HS-5 (cell line): ENCODE measurements around the gene LRRC66.

Experiments used
- DNase-seq: peaks from one replicate; pipeline ENCODE4 v3.0.0-alpha.2; 2012; ENCODE audit warnings: low read depth

LRRC66 gene

DNA sequence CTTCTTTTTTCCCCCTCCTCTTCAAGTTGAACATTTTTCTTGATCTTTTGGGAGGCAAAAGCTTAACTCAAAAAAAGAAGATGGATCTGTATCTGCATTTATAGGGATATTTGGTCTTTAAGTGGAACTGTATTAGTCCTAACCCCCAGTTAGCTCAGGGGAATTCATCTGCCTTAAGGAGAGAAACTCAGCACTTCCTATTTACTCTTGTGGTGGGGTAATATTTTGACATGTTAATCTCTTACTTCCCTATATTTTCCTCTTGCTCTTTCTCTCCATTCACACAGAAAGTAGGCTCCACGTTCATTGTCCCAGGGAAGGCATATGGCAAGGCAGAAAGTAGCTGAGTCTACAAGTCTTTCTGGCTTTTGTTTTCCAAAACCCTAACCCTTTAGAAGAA is 5.3 kb downstream of the LRRC66 start:
- no peak for DNase-seq

DNA sequence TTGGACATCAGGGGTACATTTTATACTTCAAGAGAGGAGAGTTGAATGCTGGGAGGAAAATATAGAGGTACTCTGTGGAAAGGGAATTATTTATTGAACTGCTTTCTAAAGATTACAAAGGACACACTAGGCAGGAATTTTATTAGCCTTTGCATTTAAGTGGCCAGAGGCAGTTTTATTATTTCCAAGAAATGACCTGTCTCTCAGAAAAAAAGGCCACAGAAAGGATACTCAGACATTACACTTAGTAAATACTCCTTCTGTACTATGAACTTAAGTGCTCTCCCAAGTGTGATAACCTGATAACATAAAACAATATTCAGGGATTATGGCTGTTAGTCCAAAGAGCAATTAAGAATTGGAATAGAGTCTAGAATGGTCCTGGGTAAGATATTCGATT is 7.5 kb downstream of the LRRC66 start:
- DNase-seq, result no peak

DNA sequence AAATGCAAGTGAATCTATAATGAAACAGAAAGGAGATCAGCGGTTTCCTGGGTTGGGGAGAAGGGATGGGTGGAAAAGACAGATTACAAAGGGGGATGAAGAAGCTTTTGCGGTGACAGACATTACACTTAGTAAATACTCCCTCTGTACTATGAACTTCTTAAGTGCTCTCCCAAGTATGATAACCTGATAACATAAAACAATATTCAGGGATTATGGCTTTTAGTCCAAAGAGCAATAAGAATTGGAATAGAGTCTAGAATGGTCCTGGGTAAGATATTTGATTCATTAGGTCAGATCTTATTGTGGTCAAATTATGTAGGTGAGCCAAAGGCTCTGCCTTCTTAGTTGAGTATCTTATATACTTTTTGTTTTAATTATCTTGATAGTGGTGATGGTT is 9.2 kb downstream of the LRRC66 start:
- DNase-seq, result no peak

DNA sequence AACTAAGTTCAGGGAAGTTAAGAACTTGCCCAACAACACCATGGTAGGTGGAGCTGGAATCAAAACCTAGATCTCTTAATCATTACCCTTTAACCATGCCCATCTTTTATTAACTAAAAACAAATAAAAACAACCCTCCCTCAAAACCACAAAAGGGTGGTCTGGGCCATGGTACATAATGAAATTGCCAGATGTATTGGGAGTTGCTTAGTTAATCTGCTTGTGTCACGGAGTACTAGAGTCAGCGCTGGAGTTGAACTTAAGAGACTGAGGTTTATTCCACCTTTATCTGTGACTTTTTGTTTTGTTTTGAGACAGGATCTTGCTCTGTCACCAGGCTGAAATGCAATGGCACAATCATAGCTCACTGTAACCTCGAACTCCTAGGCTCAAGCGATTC is 13.3 kb downstream of the LRRC66 start:
- no peak for DNase-seq

DNA sequence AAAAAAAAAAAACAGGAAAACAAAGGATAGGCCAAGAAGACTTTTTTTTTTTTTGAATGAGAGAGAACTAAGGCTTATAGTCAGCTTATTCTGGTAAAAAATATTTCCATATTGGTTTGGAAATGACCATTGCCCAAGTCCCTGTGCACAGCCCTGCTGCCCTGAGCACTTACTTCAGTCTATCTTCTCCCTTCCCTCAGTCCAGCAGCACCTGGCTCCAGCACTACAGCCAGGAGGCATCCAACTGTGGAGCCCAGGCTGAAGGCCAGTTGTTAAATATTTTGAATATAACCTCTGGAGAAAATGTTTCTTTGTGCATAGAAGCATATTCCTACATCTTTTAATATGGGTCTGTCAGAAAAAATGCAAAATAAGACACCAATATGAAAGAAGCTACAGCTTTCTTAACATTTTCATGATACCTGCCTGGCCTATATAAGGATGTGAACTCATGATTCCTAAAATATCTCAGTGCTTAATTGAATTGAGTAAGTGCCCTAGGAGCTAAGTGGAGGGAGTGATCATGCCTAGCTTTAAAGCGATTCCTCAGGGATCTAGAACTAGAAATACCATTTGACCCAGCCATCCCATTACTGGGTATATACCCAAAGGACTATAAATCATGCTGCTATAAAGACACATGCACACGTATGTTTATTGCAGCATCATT is 14.4 kb downstream of the LRRC66 start:
- no peak for DNase-seq

DNA sequence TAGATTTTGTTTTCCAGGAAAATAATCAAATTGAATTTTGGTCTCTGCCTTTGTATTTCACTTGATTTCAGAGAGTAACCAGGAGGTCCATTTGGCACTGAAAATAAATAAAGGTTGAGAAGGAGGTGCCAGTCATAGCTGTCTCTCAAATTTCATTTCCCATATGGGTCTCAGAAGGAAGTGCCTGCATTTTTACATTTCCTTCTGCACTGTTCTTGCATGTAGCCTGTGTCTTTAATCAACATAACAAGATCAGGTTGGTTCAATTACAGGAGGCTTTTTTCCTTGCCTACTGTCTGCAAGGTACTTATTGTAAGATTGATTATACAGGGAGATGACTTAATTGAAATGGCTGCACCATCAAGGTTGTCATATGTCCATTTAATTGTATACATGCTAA is 15.7 kb downstream of the LRRC66 start:
- no peak for DNase-seq

DNA sequence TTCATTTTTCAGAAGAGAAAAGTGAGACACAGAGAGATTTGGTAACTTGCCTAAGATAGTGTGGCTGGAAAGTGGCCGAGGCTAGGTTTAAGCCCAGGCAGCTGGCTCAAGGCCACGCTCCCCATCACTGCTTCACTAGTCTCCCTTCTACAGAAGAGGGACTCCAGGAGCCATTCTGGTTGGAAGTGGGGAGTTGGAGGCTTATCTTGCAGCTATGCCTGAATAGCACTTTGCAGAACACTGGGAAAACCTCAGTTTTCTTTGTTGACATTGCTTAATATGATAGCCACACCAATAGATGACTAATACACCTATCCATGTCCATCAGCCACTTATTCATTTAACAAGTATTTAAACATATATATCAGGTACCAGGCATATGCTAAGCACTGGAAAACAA is 18.5 kb downstream of the LRRC66 start:
- no peak for DNase-seq

DNA sequence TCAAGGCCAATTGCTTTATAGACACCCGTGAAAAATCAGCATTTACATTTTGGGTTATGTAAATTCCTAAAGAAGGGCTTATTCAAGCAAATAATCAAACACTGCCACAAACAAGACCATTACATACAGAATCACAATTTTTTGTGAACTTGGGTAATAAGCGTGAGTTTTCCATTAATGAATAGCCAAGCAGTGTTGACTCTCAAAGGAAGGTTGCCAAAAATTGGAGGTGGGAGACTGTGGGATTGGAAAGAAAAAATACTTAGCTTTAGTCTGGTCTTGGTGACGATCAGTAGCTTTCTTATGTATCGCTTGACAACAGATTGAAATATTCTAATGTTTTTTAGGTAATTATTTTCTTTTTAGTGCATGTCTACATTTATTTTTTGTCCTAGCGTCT is 20.9 kb downstream of the LRRC66 start:
- DNase-seq, result no peak

DNA sequence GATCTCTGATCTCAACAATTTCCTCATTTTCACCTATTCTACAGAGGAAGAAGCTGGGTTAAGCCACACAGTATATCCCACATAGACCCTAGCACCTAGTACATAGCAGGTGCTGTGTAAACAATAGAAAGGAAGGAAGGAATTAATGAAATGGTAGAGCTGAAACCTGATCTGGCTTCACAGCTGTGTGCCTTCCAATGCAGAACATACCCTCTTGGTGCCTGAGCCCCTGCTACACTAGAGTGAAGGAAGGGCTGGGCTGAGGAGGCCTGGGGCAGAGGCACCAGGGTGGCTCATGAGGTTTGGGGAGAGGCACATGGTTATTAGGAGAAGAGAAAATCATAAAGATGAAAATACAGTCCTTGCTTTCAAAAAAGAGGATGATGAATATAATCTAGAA is 21.3 kb downstream of the LRRC66 start:
- DNase-seq, result no peak

DNA sequence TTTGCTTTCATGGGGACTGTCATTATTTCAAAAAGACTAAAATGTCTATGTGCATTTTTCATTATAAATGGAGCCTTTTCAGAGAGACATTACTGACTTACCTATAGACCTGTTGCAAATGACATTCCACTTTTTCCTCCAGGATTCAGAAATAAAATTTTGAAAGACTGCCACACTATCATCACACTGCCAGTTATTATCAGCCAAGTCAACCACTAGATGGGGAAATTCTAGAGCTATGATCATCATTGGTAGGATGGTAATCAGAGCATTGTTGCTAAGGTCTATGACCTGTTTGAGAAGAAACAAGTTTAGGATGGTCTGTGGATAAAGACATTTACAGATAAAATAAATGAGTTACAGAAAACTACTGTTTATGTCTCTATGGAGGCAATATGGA is 22.5 kb downstream of the LRRC66 start:
- DNase-seq, result no peak

DNA sequence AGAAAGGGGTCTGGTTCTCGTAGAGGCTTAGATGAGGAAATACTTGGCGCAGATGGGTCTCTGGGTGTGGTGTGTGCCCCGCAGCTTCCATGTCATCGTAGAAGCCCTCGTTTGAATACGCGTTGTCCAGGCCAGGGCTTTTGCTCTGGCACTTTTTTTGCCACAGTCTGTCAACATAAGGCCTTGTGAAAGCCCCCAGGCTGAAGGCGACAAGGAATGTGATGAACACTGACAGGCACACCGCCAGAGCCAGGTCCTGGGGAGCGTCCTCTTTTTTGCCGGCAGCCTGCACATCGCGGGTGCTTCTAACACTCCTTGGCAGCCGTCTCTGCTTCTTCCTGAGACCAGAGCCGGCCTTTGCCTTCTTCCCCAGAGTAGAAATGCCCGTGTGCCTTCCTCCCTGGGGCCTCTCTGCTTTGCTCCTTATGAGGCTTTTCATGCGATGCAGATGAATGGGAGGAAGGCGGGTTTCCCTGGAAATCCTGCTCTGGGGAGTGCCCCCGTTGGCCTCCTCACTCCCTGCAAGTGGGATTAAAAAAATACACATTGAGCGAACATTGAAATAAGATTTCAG is 24.4 kb downstream of the LRRC66 start:
- DNase-seq, result no peak

DNA sequence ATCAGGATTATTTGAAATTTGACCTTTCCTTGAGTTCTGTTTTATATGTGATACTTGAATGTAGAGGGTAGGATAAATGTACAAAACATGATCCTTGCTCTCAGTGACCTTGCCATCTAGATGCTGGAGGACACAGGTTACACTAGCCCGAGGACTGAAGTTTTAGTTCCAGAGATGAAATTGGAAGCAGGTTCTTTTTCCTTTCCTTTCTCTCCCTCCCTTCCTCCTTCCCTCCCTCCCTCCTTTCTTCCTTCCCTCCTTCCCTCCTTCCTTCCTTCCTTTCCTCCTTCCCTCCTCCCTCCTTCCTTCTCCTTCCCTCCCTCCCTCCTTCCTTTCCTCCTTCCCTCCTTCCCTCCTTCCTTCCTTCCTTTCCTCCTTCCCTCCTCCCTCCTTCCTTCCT is 54.3 kb downstream of the LRRC66 start:
- DNase-seq, result no peak

DNA sequence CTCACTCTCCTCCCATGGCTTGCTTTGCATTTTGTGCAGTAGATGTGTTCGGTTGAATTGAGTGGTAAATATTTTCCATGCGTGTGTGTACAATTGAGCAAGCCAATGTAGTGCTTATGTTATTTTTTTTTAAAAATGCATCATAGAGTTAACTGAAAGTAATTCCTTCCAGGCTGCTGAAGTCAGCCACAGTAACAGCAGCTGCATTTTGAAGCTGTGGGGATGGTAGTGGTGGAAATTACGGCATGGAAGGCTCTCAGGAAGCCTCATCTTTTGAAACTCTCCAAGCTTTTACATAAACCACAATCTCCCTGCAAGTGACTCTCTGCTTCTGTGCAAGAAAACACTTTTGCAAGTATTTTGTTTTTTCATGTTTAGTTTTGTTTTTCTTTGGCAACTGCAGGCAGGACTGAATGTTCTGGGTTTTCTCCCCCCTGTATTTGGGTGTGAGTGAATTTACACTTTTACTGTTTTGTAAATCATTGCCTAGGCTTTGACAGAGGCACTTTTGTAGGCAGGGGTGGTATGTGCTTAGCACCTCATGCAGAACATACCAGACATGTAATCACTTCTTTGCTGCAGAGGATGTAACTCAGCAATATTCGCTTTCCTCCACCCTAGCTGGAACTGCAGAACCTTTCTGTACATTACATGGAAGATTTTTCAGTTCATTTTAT is 56.2 kb downstream of the LRRC66 start:
- DNase-seq, result no peak

DNA sequence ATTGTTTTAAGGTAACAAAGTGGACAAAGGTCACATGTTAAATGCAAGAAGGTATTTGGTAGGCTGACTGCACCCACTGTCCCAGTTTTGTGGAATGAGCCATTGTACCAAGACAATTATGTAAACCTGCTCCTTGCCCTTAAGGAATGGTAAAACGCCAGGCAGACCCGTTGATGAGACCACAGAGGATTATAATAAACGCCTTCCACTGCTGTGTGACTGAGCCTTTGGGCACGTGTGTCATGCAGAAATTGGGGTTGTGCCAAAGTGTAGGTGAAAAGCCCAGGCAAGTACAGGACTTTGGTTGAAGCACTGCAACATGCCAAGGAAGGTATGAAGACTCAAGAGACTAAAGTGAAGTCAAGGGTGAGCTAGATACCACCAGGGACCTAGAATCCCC is 59.7 kb downstream of the LRRC66 start:
- DNase-seq, result no peak

DNA sequence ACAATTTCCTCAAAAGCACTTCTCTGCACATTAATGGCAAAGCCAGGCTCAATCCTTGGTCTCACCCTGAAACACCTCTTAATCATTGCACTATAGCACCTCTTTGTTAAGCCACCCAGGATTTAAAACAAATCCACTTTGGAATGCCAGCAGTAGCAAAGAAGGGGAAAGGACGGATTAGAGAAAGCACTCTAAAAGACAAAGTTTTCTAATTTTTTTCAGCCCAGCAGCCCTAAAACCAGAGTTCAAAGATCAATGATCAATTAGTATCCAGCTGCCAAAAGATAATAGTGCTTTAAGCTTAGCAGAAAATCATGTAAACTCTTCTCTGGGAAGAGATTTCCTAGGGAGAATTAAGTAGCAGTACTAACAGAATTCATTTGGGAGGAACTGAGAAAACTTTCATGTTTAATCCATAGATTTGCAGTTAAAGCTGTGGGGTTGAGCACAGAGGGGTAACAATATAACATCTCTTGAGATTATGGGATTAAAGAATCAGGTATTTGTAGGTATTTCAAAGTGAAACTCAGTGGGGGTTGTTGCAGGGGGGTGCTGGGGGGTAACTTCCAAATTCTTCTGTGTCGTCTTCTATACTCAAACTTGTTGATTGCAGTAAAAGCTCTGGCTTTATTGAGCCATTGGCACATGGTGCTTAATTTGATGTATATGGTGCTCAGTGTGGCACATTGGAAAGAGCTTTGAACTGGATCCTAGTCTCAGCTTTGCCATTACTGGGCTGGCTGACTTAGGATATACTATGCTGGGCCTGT is 61.8 kb downstream of the LRRC66 start:
- no peak for DNase-seq
